Activated gamma-delta T cell (primary cell): Measurements from ENCODE around the gene SND1.

Source experiments
- DNase-seq: peaks from one replicate; lab custom pipeline; 2025; lab: John Stamatoyannopoulos, UW

Gene SND1

DNA sequence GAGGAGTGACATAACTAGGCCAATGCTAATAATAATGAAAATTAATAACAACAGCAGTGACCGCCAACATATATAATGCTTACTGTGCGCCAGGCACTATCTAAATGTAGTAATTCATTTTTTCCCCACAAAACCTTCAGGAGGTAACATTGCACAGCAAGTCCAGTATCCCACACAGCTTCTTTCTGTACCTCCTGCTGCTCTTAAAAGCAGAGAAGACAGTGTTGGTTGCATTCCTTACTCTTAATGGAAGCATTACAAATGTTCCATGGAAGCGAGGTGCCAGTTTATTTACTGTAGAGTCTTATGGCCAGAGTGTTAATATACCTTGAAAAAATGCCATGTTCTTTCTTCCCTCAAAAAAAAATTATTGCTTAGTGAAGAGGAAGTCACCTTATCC, 211.1 kb downstream of the SND1 start:
- DNase-seq = no peak

DNA sequence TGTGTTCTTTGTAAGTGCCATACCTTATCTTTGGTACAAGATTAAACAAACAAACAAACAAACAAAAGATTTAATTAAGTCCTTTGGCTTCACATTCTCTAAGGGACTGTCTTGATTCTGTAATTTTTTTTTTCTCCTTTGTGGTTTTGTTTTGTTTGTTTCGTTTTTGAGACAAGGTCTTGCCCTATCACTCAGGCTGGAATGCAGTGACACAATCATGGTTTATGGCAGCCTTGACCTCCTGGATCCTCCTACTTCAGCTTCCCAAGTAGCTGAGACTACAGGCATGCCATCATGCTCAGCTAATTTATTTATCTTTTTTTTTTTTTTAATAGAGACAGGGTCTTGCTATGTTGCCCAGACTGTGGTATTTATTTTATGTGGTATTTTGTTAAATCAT, 213.5 kb downstream of the SND1 start:
- no peak for DNase-seq

DNA sequence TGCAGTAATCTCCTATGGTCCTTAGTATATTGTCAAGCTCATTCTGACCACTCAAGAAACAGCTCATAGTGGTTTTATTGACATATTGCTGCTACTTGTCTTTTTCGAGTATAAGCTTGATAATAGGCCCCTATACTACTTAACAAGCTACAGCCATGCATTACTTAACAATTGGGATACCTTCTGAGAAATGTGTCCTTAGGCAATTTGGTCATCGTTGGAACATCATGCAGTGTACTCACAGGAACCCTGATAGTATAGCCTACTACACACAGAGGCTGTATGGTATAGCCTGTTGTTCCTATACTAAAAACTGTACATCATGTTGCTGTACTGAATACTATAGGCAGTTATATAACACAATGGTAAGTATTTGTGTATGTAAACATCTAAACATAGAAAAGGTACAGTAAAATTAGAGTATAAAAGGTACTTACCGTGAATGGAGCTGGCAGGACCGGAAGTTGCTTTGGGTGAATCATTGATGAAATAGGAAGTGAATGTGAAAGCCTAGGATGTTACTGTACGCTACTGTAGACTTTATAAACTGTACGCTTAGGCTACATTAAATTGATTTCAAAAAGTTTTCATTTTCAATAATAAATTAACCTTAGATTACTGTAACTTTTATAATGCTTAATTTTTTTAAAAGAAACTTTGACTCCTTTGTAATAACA, 218.4 kb downstream of the SND1 start:
- DNase-seq = no peak

DNA sequence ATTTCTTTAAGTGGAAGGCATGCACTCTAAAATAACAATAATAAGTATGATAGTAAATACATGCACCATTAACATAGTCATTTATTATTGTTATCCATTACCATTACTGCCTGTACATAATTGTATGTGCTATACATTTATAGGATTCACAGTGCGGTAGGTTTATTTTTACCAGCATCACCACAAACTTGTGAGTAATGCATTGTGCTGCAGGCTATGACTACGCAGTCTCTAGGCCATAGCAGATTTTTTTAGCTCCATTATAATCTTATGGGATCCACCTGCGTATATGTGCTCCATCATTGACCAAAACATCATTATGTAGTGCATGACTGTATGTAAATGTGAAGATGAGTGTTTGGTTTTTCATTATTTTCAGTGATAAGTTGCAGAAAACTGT, 219.2 kb downstream of the SND1 start:
- DNase-seq = no peak

DNA sequence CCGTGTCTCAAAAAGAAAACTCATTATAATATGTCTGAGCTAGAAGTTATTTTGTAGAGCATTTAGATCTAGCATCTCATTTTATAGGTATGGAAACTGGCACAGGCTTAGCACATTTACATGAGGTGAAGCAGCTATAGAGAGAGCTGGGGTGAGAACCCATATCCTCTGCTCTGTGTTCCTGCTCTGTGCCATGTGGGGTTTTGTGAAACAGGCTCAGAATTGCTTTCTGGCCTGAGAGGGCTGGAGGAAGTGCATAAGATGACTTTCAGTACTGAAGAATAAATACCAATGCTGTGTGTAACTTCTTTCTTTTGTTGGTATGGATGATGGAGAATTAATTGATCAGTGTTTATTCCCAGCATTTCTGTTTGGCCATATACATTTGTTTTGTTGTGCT, 220.1 kb downstream of the SND1 start:
- DNase-seq = no peak

DNA sequence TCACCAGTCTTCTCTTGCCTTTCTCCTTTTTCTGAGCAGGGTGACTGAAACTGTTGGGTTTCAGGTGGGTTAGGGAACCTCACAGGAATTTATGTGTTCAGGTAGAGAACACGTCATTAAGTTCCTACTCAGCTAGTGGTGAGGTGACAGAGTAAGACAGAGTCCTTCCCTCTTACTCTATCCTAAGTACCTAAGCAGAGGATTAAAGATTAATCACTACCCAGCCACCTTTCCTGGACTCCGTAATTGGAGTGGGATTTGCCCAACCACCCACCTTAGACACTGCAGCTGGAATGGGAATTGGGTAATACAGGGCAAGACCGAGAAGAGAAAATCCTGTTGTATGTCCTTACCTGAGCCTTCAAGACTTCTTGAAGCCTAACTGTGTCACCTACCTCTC, 221.2 kb downstream of the SND1 start:
- no peak for DNase-seq

DNA sequence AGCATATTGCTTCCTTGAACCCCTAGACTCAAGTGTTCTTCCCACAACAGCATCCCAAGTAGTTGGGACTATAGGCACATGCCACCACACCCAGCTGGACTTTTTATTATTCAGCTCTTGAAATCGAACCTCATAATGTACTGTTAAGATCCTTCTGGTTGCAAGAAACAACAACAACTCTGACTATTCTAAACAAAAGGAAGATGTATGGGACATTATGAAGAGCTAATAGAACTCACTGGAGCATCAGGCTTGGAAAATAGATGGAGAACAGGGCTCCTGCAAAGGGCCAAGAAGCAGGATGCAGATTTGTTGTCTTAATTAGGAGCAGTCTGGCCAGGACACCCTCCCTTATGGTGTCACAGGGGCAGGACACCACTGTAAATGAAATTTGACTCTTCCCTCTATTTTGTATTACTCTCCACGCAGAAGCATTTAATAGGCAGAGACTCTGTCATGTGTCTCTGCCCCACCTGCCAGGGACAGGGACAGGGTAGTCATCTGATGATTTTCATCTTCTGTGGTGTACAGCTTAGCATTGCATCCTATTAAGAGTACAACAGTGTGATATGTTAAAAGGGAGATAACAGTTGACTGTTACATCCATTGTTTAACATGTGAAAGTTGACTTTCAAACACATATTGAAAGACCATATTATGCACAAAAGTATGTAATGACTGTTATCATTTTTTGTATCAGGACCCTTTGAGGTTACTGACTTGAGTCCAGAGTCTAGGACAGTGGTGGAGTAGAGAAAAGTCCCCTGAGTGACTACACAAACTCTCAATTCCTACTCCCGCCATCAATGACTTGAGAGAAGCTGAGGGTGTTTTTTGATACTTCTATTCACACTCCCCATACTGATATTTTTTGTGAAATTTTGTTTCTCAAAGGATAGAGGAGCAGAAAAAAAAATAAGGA, 222.0 kb downstream of the SND1 start:
- no peak for DNase-seq

DNA sequence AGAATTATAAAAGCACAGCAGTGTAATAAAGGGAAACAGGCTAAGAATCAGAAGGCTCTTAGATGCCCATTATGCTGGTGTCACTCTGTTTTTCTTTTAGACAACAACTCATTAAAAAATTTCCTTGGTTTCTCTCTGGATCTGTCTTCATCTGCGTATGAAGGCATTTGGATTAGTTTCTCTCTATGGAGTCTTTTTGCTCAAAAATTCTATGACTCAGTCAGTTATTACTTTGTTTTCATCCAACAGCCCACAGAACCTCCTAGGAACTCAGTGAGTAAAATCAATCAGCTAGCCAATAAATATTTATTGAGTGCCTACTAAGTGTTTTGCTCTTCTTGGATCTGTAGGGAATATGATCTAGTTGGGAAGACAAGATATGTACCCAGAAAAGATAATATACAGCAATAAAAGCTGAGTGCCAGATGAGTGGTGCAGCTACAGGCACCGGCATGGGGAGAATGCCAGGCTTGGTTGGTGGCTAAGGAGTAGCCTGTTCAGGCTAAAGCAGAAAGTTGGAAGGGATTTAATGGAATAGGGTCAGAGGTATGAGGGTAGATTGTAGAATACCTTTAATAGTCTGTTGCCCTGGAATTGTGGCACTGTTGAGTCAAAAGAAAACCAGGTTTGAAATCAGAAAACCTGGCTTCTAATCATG, 223.1 kb downstream of the SND1 start:
- DNase-seq = no peak

DNA sequence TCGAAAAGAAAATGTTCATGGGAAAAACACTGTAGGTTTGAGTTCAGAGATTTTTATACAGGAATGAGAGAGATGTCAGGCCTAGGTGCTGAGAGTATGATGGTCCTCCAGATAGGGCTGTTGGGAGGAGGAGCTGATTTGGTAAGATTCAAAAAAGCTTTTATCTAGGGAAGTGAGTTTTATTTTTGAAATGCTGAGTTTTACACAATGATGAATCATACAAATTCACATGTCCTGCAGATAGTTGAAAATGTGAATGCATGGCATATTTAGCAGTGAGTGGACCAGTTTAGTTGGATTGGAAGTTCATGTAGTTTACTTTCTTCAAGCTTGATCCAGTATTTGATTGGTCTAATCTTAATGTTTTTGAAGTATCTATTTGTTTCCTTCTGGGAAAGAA, 224.4 kb downstream of the SND1 start:
- DNase-seq = no peak

DNA sequence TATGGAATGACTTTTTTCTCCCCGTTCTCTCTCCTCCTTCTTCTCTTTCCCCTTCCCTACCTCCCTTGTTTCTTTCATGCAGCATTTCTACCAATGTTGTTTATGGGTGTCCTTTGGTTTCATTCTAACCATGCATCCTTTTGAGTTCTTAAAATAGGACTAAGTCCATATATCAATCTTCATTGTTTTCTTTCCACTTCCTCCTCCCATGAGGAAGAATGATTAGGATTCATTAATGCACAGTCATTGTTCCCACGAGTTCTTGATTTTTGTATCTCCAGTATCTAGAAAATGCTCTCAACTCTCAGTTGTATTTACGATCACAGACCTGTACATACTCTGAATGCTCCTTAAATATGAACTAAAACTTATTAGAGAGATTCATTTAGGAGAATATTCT, 226.0 kb downstream of the SND1 start:
- DNase-seq = no peak

DNA sequence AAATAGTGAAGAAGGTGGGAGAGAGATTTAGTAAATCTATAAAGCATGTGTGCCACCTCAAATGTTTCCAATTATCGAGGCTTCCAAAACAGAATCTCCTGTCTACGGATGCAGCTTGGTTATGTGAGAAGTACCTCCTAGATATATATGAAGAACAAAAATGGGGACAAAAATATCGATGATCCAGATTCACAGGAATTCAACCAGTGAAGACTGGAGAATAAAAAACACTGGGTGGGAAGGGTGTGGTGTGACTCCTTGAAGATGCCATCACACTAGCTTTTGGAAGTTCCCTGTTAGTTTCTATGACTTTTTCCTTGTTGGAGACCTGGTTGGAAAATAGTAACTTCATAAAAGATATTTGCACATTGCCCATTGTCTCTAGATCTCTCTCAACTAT, 226.8 kb downstream of the SND1 start:
- no peak for DNase-seq

DNA sequence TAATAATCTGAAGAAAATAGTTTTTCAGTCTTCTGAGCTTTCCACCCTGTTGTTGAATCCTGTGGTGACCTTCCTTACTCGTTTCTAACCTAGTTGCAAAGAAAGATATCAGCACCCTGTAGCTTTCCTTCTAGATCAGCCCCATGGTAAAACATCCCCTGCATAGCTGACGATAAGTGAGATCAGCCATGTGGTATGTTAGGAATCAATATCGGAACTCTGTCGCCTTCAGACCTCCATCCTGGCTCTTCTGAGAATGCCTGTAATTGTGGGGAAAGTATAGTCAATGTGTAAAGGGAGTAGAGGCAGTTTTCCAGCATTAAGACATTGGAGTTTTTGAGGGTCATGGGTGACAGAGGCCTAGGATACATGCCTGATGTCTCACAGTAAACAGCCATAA, 227.4 kb downstream of the SND1 start:
- no peak for DNase-seq

DNA sequence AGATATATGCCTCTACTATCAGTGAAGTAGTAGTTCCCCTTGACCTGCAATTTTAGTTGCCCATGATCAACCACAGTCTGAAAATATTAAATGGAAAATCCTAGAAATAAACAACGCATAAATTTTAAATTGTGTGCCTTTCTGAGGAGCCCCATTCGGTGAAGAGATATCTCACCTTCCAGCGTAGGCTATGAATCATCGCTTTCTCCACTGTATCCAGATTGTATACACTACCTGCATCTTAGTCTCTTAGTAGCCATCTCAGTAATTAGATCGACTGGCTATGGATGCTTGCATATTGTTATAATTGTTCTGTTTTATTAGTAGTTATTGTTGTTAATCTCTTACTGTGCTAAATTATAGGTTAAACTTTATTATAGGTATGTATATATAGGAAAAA, 227.9 kb downstream of the SND1 start:
- DNase-seq = no peak

DNA sequence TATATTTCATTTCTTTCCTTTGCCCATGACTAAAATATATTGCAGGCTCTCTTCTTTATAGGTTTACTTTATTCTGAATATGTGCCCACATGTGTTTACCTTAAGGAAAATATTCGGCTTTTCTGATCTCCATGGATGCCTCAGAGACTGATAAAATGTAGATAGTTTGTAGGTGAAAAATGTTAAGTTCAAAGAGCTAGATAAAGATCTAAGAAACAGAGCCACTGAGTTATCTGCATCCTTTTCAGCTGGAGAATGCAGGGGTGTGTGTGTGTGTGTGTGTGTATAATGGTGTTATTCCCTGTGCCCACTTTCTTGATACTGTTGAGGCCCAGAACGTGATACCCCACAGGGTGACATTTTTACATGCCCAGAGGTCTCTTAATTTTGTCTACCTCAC, 228.5 kb downstream of the SND1 start:
- DNase-seq = no peak

DNA sequence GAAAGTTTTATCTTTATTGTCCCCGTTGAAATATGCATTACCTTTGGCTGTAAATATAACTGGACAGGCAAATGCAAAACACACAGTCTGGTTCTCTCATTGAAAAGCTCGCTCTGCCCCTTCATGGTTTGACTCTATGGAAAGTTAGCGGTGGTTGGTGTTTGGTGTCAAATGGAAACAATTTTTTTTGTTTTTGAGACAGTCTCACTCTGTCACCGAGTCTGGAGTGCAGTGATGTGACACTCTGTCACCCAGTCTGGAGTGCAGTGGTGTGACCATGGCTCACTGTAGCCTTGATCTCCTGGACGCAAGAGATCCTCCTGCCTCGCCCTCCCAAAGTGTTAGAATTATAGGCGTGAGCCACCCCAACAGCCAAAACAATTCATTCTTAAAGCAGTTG, 229.6 kb downstream of the SND1 start:
- no peak for DNase-seq

DNA sequence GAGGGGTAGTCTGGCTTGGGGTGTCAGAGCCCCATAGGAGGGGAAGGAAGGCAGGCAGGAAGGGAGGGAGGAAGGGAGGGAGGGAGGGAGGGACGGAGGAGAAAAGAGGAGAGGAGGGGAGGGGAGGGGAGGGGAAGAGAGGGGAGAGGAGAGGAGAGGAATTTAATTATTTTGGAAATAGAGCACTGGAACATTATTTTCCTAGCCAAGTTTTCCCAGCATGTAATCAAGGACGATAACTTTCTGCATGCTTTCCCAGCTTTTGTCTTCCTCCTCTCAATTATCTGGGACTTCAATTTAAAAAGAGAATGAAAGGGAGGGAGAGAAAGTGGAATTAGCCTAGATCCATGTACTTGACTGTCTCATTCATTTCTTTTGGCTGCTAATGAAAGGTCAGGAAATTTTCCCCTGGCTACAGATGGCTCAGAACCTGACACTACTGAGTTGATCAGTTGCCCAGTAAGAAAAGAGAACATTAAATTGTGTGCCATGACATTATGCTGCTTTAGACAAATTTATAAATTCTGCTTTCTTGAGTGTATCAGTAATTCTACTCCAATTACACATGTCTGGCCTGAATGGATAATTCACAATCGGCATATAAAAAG, 230.4 kb downstream of the SND1 start:
- no peak for DNase-seq

DNA sequence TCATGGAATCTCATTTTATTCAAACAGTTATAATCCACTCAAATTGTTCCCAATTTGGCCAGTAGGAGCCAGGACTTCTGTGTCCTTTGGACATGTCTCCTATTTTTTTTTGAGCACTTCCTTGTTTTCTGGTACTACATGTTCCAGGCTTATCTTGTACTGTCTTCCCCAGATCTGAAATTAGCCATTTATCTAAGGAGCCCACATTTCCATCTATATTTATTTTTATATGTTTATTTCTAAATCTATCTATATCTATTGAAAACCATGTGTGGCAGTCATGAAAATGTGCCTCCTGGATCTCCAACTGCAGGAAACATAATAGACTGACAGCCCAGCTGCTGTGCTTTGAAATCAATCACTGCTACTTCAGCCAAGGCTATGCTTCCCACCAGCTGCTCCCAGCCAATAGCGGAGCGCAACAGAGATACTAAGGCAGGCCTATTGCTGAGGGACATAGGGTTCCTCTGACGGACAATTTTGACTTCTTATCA, 232.1 kb downstream of the SND1 start:
- DNase-seq = no peak

DNA sequence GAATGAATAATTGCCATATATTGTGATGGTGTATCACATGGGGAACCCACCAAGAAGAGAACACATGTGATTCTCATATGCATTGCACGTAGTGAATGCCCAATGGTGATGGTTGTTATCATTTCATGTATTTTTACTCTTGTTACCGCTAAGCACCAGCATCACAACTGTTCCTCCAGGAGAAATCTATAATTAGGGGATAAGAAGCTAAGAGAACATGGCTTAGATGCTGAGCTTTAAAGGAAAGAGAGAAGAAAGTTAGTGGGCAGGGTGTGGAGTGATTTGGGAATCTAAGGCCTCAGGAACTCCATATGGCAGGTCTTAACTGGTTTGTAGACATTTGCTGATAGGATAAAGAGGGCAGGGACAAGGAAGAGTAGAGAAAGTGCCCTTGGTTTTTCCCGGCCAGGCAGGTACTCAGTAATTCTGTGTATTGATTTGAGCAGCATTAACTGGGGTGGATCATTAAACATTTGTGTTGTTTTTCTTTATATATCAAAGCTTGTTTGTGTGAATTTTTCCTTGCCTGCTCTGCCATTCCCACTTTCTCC, 233.3 kb downstream of the SND1 start:
- DNase-seq = no peak

DNA sequence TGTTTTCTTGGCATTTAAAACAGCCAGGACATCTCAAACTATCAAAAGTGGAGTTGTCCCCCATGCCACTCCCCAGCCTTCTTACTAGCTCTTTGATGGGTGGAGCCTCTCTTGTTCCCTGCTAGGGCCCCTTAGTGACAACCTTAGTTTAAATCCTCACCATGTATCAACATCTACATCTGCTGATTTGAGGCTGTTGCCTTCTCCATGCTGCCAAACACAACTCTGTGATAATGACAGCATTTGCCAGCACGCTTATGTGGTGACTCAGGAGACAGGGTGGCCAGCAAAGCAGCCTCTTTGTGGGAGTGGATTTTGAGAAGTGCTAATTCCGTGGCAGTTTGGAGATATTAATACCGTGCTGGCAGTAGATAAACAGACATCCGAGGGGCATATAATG, 233.8 kb downstream of the SND1 start:
- DNase-seq = no peak

DNA sequence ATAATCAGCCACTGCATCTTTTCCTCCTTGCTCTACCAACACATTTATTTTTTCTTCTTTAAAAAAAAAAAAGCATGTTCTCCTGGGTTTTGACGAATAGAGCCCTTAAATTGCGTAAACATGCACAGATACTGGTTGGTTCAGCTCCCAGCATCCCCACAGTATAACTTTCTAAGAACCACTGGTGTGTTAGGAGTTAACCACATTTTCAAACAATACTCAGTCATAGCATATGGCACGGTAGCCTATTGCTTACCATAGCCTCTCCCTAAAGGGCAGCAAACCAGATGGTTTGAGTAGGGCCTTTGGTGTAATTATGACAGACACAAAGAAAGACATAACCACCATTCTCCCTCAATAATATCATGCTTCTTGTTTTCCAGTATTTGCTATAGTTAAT, 234.3 kb downstream of the SND1 start:
- no peak for DNase-seq

DNA sequence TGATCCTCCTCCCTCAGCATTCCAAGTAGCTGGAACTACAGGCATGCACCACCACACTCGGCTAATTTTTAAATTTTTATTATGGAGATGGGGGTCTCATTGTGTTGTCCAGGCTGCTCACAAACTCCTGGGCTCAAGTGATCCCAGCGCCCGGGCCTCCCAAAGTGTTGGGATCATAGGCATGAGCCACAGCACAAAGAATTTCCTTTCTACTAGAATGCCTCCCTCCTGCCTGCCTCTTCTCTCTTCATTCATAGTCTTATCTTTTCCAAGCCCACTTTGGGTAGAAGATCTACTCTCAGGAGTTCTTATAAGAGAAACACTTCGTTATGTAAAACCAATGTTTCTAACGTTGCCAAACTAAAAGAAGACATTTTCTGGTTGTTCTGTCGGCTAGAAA, 235.1 kb downstream of the SND1 start:
- no peak for DNase-seq

DNA sequence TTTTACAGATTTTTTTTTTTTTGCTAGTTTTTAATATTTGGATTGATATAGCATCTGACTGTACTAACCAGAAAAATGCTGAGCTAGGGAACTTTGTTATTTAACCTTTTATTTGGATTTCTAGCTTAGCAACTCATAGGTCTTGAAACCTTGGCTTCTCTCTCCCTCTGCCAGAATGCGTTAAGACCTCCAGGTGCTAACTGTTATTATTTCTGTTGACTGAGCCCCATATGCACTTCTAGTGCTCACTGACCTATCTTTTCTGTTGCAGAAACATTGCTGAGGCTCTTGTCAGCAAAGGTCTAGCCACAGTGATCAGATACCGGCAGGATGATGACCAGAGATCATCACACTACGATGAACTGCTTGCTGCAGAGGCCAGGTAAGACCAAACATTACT, 235.6 kb downstream of the SND1 start:
- DNase-seq = no peak
